HEK293 (cell line): ENCODE data around the gene PLAC8L1.

Experiments
- CTCF ChIA-PET: fragments of 350-600 bp; formaldehyde crosslinking; extraction: SDS; loops from one replicate; lab custom pipeline; 2021; ENCODE audit warnings: antibody characterized with exemption; lab: Yijun Ruan, JAX
- POLR2A ChIA-PET: fragments of 300-600 bp; formaldehyde crosslinking; extraction: SDS; loops from one replicate; lab custom pipeline; 2020; ENCODE audit warnings: antibody characterized with exemption, inconsistent platforms; lab: Yijun Ruan, JAX
- H3K27ac ChIP-seq: fragments of 200-500 bp; sonication (Bioruptor generic); 2 replicates; pipeline ENCODE4 v1.5.1; 2014; ENCODE audit warnings: low read depth, low read length, control low read depth, inconsistent platforms; ENCODE audit errors: extremely low read depth
- H3K36me3 ChIP-seq, 2 experiments: fragments of 200-500 bp in 1 of 2; sonication (Bioruptor generic) in 1 of 2; 1 replicate in 1 of 2; 2 replicates in 1 of 2; pipeline ENCODE4 v1.5.1; 2014 to 2017; ENCODE audit warnings: inconsistent platforms in 2 of 2, low read length in 2 of 2; ENCODE audit not compliant: control insufficient read depth in 2 of 2, insufficient read depth in 1 of 2
- H3K4me1 ChIP-seq: fragments of 200-500 bp; sonication (Bioruptor generic); 2 replicates; pipeline ENCODE4 v1.5.1; 2014; ENCODE audit warnings: mild to moderate bottlenecking, low read length, inconsistent platforms; ENCODE audit not compliant: control insufficient read depth, insufficient read depth
- H3K4me3 ChIP-seq: 2 replicates; pipeline ENCODE4 v1.5.1; 2011; ENCODE audit warnings: low read depth, mild to moderate bottlenecking, control low read depth, low read length, moderate library complexity
- H3K9me3 ChIP-seq: fragments of 200-500 bp; sonication (Bioruptor generic); 2 replicates; pipeline ENCODE4 v1.5.1; 2014; ENCODE audit warnings: low read depth, low read length, inconsistent platforms; ENCODE audit not compliant: control insufficient read depth, insufficient read depth
- GLI4 ChIP-seq: fragments of 450-650 bp; formaldehyde crosslinking; IDR thresholded peaks from 2 replicates; pipeline ENCODE4 v1.5.1; 2016; ENCODE audit warnings: missing biosample characterization, missing genetic modification characterization
- PRDM6 ChIP-seq: fragments of 450-650 bp; formaldehyde crosslinking; IDR thresholded peaks from 2 replicates; pipeline ENCODE4 v1.5.1; 2017; ENCODE audit warnings: missing biosample characterization, missing genetic modification characterization
- YY1 ChIP-seq: fragments of 450-650 bp; formaldehyde crosslinking; IDR thresholded peaks from 2 replicates; pipeline ENCODE4 v1.5.1; 2018; ENCODE audit warnings: missing biosample characterization, missing genetic modification characterization
- ZBTB21 ChIP-seq: fragments of 450-650 bp; formaldehyde crosslinking; IDR thresholded peaks from 2 replicates; pipeline ENCODE4 v1.5.1; 2017; ENCODE audit warnings: missing biosample characterization, missing genetic modification characterization
- ZIC2 ChIP-seq: fragments of 450-650 bp; formaldehyde crosslinking; IDR thresholded peaks from 2 replicates; pipeline ENCODE4 v1.5.1; 2016; ENCODE audit warnings: missing biosample characterization, missing genetic modification characterization
- ZNF112 ChIP-seq: fragments of 450-650 bp; formaldehyde crosslinking; IDR thresholded peaks from 2 replicates; pipeline ENCODE4 v1.5.0; 2017; ENCODE audit warnings: missing biosample characterization, missing genetic modification characterization
- ZNF114 ChIP-seq: fragments of 450-650 bp; formaldehyde crosslinking; IDR thresholded peaks from 2 replicates; pipeline ENCODE4 v1.5.0; 2017; ENCODE audit warnings: missing biosample characterization, missing genetic modification characterization
- ZNF146 ChIP-seq: fragments of 450-650 bp; formaldehyde crosslinking; IDR thresholded peaks from 2 replicates; pipeline ENCODE4 v1.5.1; 2016; ENCODE audit warnings: missing biosample characterization, missing genetic modification characterization
- ZNF148 ChIP-seq: fragments of 450-650 bp; formaldehyde crosslinking; IDR thresholded peaks from 2 replicates; pipeline ENCODE4 v1.5.0; 2017; ENCODE audit warnings: missing biosample characterization, missing genetic modification characterization, borderline replicate concordance
- ZNF157 ChIP-seq: fragments of 450-650 bp; formaldehyde crosslinking; IDR thresholded peaks from 2 replicates; pipeline ENCODE4 v1.5.1; 2016; ENCODE audit warnings: missing biosample characterization, missing genetic modification characterization
- ZNF18 ChIP-seq: fragments of 450-650 bp; formaldehyde crosslinking; IDR thresholded peaks from 2 replicates; pipeline ENCODE4 v1.5.1; 2016; ENCODE audit warnings: missing biosample characterization, missing genetic modification characterization
- ZNF2 ChIP-seq: fragments of 450-650 bp; formaldehyde crosslinking; IDR thresholded peaks from 2 replicates; pipeline ENCODE4 v1.5.1; 2016; ENCODE audit warnings: missing biosample characterization, missing genetic modification characterization
- ZNF214 ChIP-seq: fragments of 450-650 bp; formaldehyde crosslinking; IDR thresholded peaks from 2 replicates; pipeline ENCODE4 v1.5.1; 2017; ENCODE audit warnings: missing biosample characterization, mild to moderate bottlenecking, missing genetic modification characterization, borderline replicate concordance
- ZNF335 ChIP-seq: fragments of 450-650 bp; formaldehyde crosslinking; conservative IDR thresholded peaks from 2 replicates; pipeline ENCODE4 v1.5.1; 2016; ENCODE audit warnings: missing biosample characterization, missing genetic modification characterization
- ZNF354C ChIP-seq: fragments of 450-650 bp; formaldehyde crosslinking; IDR thresholded peaks from 2 replicates; pipeline ENCODE4 v1.5.1; 2016; ENCODE audit warnings: missing biosample characterization, missing genetic modification characterization, low read depth, borderline replicate concordance
- ZNF391 ChIP-seq: fragments of 450-650 bp; formaldehyde crosslinking; IDR thresholded peaks from 2 replicates; pipeline ENCODE4 v1.5.1; 2016; ENCODE audit warnings: low read depth, missing biosample characterization, missing genetic modification characterization, borderline replicate concordance
- ZNF521 ChIP-seq: fragments of 450-650 bp; formaldehyde crosslinking; IDR thresholded peaks from 2 replicates; pipeline ENCODE4 v1.5.1; 2017; ENCODE audit warnings: missing biosample characterization, mild to moderate bottlenecking, missing genetic modification characterization
- ZNF549 ChIP-seq: fragments of 450-650 bp; IDR thresholded peaks from 2 replicates; pipeline ENCODE4 v1.5.1; 2018; ENCODE audit warnings: missing biosample characterization, missing genetic modification characterization, mild to moderate bottlenecking, inconsistent platforms, moderate library complexity
- ZNF561 ChIP-seq: fragments of 450-650 bp; IDR thresholded peaks from 2 replicates; pipeline ENCODE4 v1.5.1; 2018; ENCODE audit warnings: missing biosample characterization, missing genetic modification characterization, borderline replicate concordance
- ZNF707 ChIP-seq: fragments of 450-650 bp; formaldehyde crosslinking; IDR thresholded peaks from 2 replicates; pipeline ENCODE4 v1.5.1; 2016; ENCODE audit warnings: missing biosample characterization, missing genetic modification characterization
- ZNF791 ChIP-seq: fragments of 450-650 bp; formaldehyde crosslinking; IDR thresholded peaks from 2 replicates; pipeline ENCODE4 v1.5.1; 2016; ENCODE audit warnings: missing biosample characterization, missing genetic modification characterization
- ZSCAN30 ChIP-seq: fragments of 450-650 bp; IDR thresholded peaks from 2 replicates; pipeline ENCODE4 v1.5.1; 2018; ENCODE audit warnings: missing biosample characterization, mild to moderate bottlenecking, missing genetic modification characterization, moderate library complexity

The PLAC8L1 gene

GRCh38 chr5:146039420-146039819 lies 66.0 kb downstream of the PLAC8L1 start (continued):
- TF ChIP-seq GLI4 (tag by site-specific recombination) (no peak), ZNF18 (peak; percentile 85), ZNF335 (tag by site-specific recombination) (no peak), YY1 (tag by site-specific recombination) (no peak), ZIC2 (tag by site-specific recombination) (peak; percentile 88)

GRCh38 chr5:146034605-146035004 lies 70.8 kb downstream of the PLAC8L1 start:
- Histone ChIP-seq H3K9me3 (no peaks in the 10 kb centered on the region), H3K4me3 (no peak overlapping the region), H3K4me1 (no peaks in the 10 kb centered on the region), H3K27ac (no peak overlapping the region), H3K36me3 (no peaks in the 10 kb centered on the region)
- ChIA-PET POLR2A (no interaction called here), CTCF (interaction anchor here (0.6 kb wide), 2 partner anchors 480 to 842 kb away, joined by 3 read pairs; no protein-coding TSS in a partner anchor)
- TF ChIP-seq ZNF561 (tag by site-specific recombination) (no peak), GLI4 (tag by site-specific recombination) (no peak), ZBTB21 (no peak), ZNF391 (no peak), ZNF707 (no peak), ZSCAN30 (tag by site-specific recombination) (no peak), ZNF354C (no peak), ZNF214 (tag by site-specific recombination) (no peak), ZNF148 (tag by site-specific recombination) (no peak), ZNF521 (tag by site-specific recombination) (no peak), ZNF791 (no peak), ZNF146 (tag by site-specific recombination) (no peak), ZNF2 (tag by site-specific recombination) (no peak), PRDM6 (tag by site-specific recombination) (no peak), ZNF157 (no peak), ZNF112 (no peak), ZNF549 (no peak), ZNF114 (tag by site-specific recombination) (no peak)
